GM12891 (cell line): ENCODE results near the gene CATSPERZ. TPM values are rescaled to one million over a fixed set of nuclear protein-coding genes. Genes with fewer than 3 reads are reported as not detected.
A peak's percentile ranks its signal among the peaks of the same experiment; 100 is the strongest.

Source experiments
- DNase-seq: peaks from one replicate; pipeline ENCODE4 v3.0.0; 2011; ENCODE audit warnings: low spot score; ENCODE audit not compliant: insufficient read length
- FAIRE-seq: peaks from 2 replicates; lab custom pipeline; 2011; peaks lifted over from hg19 to GRCh38; lab: Jason Lieb, UNC
- PAX5 ChIP-seq: IDR thresholded peaks from 2 replicates; pipeline ENCODE4 v1.6.1; 2011; ENCODE audit warnings: low read length, moderate library complexity, mild to moderate bottlenecking; ENCODE audit not compliant: insufficient read depth, severe bottlenecking
- POLR2A ChIP-seq: IDR thresholded peaks from 2 replicates; pipeline ENCODE4 v1.6.1; 2011; ENCODE audit warnings: low read depth, low read length, control low read depth
- POLR2AphosphoS5 ChIP-seq: IDR thresholded peaks from 2 replicates; pipeline ENCODE4 v1.6.1; 2011; ENCODE audit warnings: low read depth, low read length, control low read depth
- POU2F2 ChIP-seq: IDR thresholded peaks from 2 replicates; pipeline ENCODE4 v1.6.1; 2011; ENCODE audit warnings: low read depth, mild to moderate bottlenecking, control low read depth, low read length, moderate library complexity
- SPI1 ChIP-seq: IDR thresholded peaks from 2 replicates; pipeline ENCODE4 v1.6.1; 2011; ENCODE audit warnings: low read depth, low read length, control low read depth
- TAF1 ChIP-seq: IDR thresholded peaks from 2 replicates; pipeline ENCODE4 v1.6.1; 2011; ENCODE audit warnings: low read depth, low read length, control low read depth
- polyA plus RNA-seq: library from polyadenylated mRNA; unstranded; fragments of >200 nt; gene quantifications from one replicate; pipeline ENCODE4 v1.2.1, GENCODE V29; 2012; ENCODE audit warnings: low read depth, missing spikeins, inconsistent platforms; ENCODE audit not compliant: missing spikeins

The CATSPERZ gene, protein sequence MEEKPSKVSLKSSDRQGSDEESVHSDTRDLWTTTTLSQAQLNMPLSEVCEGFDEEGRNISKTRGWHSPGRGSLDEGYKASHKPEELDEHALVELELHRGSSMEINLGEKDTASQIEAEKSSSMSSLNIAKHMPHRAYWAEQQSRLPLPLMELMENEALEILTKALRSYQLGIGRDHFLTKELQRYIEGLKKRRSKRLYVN
- polyA plus RNA-seq, result not detected

DNA sequence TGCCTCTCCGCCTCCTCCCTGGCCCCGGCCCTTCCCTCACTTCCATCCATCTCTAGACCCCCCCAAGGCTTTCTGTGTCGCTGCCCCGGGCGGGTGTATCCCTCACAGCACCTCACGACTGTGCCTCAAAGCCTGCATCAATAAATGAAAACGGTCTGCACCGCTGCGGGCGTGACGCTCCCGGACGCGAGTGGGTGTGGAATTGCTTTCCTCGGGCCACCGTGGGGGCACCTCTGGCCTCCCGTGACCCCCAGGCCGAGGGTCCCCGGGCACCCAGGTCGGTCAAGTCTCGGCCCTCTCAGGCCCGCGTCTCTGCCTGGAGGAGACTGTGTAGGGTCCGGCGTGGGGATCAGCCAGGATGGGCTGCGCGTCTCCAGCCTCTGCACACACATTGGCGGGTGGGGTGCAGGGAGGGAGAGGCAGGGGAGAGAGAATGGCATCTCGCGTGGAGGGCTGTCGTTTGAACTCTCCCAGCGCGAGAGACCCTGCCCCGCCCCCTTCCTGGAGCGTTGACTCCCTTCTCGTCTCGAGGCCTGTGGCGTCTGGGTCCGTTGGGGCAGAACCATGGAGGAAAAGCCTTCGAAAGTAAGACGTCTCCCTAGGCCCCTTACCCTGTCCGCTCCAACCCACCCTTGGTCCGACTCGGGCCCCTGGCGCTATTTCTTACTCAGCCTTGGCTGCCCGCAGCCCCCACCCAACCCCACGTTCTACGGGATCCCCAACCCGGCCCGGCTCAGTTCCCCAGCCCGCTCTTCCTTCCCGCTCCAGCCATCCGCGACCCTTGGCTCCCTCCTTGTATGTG is at the start of gene CATSPERZ:
CATSPERZ (plus strand) TSS at position 512 of the 802 bp plus-strand sequence; CDS start at position 565, 53 bp downstream.
- FAIRE-seq, result no peak
- DNase-seq, result no peak
- TF ChIP-seq POLR2A (no peak), POLR2AphosphoS5 (no peak), POU2F2 (no peak), PAX5 (no peak)

GRCh38 chr11:64250415-64251015 is 49.6 kb upstream of the CATSPERZ start:
- FAIRE-seq, result no peak

DNA sequence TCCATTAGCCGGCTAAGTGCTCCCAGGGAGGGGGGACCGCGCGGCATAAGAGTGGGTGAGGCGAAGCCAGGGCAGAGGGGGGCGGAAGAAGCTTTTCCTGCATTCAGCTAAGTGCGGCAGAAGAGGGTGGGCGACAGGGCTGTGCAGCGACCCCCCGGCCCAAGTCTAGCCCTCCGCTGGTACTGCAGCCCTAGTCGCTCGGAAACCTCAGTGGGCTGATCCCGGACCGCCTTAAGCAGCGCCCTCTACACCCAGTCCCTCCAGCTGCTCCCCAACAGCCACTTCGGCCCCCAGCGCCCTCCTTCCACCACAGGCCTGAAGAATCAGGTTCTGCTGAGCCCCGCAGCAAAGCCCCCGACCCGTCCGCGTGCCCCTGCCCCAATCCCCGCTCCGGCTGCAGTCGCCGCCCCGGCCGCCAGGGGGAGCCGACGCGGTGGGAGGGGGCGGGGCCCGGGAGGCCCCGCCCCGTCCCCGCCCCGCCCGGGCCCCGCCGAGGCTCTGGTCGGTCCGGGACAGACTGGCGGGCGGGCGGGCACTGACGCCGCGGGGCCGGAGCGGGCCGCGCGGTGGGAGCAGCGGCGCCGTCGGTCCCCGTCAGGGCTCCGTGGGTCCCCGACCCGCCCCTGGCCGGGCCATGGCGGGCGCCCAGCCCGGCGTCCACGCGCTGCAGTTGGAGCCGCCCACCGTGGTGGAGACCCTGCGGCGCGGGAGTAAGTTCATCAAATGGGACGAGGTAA is 49.0 kb upstream of the CATSPERZ start, which contains the start of gene PLCB3:
PLCB3 (plus strand) TSS at position 515 of the 737 bp plus-strand sequence; CDS start at position 635, 120 bp downstream.
- peak; percentile 92 for DNase-seq
- FAIRE-seq, result peak; percentile 41
- TF ChIP-seq SPI1, result no peak

More at GRCh38 chr11:64250415-64251015, 49.6 kb upstream of the CATSPERZ start:
- TF ChIP-seq POLR2A (no peak), TAF1 (no peak), SPI1 (no peak), POU2F2 (no peak), PAX5 (no peak), POLR2AphosphoS5 (no peak)
- DNase-seq, result no peak

GRCh38 chr11:64251753-64252002 is 48.5 kb upstream of the CATSPERZ start:
- FAIRE-seq (no peak), DNase-seq (no peak)
- no peak for TF ChIP-seq SPI1
- no peak for TF ChIP-seq POU2F2
- no peak for TF ChIP-seq POLR2AphosphoS5
- no peak for TF ChIP-seq PAX5
- TF ChIP-seq POLR2A, result no peak
- no peak for TF ChIP-seq TAF1

DNA sequence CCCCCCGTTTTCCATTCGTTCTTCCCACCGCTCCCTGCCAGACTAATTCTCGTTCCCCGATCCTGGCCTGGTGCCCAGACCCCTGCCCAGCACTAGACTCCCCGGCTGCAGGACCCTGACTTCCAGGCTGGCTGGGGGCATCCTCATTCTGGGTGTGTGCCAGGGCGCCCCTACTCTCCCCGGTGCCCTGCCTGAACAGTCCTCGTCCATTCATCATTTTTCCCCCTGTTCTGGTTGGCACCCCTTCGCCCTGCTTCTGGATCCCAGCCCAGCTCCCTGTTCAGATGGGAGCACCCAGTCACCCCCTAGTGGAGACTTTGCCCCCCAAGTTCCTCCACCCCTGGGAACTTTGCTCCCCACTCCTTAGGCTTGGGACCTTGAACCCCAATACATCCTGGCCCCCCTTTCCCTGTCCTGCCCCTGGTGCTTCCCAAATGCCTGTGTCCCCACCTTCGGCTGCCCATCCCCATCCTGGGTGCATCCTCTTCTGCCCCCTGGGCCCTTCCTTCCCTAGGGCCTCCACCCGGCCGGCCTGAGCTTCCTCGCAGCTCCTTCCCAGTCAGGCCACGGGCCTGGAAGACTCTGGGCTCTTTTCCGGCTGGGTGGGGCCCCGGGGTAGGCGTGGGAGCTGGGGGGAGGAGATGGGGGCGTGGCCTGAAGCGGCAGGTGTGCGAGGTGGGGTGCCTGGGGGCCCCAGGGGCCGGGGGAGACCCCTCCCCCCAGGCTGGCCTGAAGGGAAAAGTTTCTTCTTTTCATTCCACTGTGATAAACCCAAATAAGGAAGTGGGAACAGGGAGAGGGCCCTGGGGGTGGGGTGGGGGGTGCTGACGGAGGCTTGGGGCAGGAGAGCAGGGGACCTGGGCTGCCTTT is 47.9 kb upstream of the CATSPERZ start:
- no peak for TF ChIP-seq POLR2A
- peak; percentile 24; the same call in 1 of the 2 replicates for TF ChIP-seq SPI1
- TF ChIP-seq POU2F2, result no peak
- no peak for FAIRE-seq
- DNase-seq, result no peak

- TF ChIP-seq POU2F2 (no peak), POLR2AphosphoS5 (no peak), TAF1 (no peak), POLR2A (no peak), PAX5 (no peak), SPI1 (no peak)
- FAIRE-seq, result no peak
- DNase-seq, result no peak
These were observed 47.1 kb upstream of the CATSPERZ start for GRCh38 chr11:64253043-64253442.

- TF ChIP-seq POLR2A (no peak), SPI1 (no peak), POLR2AphosphoS5 (no peak), PAX5 (no peak), TAF1 (no peak), POU2F2 (no peak)
- FAIRE-seq (no peak), DNase-seq (no peak)
These were observed 46.7 kb upstream of the CATSPERZ start for GRCh38 chr11:64253481-64253880.

DNA sequence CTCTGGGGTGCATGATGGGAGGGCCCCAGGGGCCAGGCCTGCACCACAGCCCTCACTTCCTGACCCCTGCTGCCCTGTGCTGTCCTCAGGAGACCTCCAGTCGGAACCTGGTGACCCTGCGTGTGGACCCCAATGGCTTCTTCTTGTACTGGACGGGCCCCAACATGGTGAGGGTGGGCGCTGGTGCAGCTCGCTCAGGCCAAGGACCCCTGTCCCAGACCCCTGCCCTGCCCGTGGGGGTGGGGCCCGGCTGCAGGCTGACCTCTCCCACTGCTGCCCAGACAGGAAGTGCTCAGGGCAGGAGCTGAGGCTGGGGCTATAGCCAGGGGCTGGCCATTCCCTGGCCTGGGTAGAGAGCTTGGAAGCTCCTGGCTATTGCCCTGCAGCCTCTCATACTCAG is 45.8 kb upstream of the CATSPERZ start:
- no peak for FAIRE-seq

DNA sequence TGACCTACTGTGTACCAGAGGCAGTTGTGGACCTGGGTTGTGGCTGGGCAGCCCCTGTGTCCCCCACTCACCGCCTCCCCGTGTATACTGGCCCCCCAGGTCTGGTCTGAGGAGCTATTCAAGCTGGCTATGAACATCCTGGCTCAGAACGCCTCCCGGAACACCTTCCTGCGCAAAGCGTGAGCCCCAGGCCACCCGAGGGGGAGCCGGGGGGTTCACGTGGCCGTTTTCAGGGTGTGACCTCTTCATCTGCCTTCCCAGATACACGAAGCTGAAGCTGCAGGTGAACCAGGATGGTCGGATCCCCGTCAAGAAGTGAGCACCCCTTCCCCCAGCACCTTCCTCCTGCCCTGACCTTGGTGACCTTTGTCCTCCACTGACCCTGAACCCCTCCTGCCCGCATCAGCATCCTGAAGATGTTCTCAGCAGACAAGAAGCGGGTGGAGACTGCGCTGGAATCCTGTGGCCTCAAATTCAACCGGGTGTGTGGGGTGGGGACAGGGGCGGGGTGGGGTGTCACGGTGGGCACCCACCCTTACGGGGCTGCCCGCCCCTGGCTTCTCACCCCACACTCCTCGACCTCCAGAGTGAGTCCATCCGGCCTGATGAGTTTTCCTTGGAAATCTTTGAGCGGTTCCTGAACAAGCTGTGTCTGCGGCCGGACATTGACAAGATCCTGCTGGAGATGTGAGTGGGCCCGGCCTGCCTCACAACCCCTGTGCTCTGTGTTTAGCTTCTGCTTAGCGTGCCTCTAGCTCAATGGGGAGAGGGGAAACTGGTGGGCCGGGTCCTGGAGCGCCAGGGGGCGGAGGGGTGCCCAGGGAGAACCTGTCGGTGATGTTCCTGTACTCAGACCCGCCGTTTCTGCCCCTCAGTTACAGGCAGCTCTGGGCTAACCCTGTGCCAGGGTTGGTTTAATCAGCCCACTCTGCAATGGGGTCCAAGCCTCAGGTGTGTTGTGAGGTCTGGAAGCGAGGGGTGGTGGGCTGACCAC is 44.7 kb upstream of the CATSPERZ start:
- DNase-seq, result no peak
- no peak for FAIRE-seq
- TF ChIP-seq SPI1 (no peak), TAF1 (no peak), POLR2AphosphoS5 (no peak), PAX5 (no peak), POU2F2 (no peak), POLR2A (no peak)

More for the DNA sequence above, 45.8 kb upstream of the CATSPERZ start:
- TF ChIP-seq SPI1, result no peak
- TF ChIP-seq POLR2A, result no peak
- TF ChIP-seq POLR2AphosphoS5, result no peak
- no peak for DNase-seq
